ENCODE data around the gene SMU1.
A peak's percentile ranks its signal among the peaks of the same experiment; 100 is the strongest.

Gene SMU1

DNA sequence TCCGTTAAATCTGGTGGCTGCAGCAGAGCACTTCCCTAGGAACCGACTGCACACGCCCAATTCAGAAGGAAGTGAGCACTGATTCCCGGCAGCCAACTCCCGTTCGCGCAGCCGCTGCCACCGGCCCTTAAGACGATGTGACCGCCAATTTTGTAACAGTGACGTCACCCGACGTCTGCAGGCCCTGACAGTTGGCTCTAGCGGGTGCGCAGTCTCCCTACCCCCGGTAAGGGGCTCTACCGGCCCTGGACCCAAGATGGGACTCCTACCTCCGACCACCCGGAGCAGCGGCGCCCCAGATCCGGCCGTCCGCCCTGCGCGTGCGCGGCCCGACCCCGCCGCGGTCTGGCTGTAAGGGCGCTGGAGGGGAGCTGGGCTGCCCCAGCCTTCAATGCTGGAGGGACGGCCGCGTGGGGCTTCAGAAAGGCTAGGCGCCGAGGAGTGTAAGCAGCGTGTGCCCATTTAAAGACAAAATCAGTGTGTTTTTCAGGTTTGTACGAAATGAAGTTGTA lies 32.3 kb downstream of the SMU1 start:
- 0 out of 2 replicates have a peak, but pooled peaks have one; percentile 27 for TF ChIP-seq SIN3A (IDR thresholded peaks at IDR 0.05; ENCODE audit: borderline replicate concordance, insufficient read depth, low read length)
- TF ChIP-seq FOXP2 (optimal IDR thresholded peaks at IDR 0.05; ENCODE audit: borderline replicate concordance, extremely low read depth, extremely low read length, insufficient read depth), result peak; percentile 49
- TF ChIP-seq TAF1 (IDR thresholded peaks at IDR 0.05; ENCODE audit: borderline replicate concordance, insufficient read depth, low read length), result no peak
- peak; percentile 25 for TF ChIP-seq POLR2AphosphoS5 (IDR thresholded peaks at IDR 0.05; ENCODE audit: low read depth, low read length)
- TF ChIP-seq, protein P1, sequence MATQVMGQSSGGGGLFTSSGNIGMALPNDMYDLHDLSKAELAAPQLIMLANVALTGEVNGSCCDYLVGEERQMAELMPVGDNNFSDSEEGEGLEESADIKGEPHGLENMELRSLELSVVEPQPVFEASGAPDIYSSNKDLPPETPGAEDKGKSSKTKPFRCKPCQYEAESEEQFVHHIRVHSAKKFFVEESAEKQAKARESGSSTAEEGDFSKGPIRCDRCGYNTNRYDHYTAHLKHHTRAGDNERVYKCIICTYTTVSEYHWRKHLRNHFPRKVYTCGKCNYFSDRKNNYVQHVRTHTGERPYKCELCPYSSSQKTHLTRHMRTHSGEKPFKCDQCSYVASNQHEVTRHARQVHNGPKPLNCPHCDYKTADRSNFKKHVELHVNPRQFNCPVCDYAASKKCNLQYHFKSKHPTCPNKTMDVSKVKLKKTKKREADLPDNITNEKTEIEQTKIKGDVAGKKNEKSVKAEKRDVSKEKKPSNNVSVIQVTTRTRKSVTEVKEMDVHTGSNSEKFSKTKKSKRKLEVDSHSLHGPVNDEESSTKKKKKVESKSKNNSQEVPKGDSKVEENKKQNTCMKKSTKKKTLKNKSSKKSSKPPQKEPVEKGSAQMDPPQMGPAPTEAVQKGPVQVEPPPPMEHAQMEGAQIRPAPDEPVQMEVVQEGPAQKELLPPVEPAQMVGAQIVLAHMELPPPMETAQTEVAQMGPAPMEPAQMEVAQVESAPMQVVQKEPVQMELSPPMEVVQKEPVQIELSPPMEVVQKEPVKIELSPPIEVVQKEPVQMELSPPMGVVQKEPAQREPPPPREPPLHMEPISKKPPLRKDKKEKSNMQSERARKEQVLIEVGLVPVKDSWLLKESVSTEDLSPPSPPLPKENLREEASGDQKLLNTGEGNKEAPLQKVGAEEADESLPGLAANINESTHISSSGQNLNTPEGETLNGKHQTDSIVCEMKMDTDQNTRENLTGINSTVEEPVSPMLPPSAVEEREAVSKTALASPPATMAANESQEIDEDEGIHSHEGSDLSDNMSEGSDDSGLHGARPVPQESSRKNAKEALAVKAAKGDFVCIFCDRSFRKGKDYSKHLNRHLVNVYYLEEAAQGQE (IDR thresholded peaks at IDR 0.05; ENCODE audit: insufficient read depth in 1 of 2, low read depth in 2 of 2, low read length in 2 of 2), result no peak

DNA sequence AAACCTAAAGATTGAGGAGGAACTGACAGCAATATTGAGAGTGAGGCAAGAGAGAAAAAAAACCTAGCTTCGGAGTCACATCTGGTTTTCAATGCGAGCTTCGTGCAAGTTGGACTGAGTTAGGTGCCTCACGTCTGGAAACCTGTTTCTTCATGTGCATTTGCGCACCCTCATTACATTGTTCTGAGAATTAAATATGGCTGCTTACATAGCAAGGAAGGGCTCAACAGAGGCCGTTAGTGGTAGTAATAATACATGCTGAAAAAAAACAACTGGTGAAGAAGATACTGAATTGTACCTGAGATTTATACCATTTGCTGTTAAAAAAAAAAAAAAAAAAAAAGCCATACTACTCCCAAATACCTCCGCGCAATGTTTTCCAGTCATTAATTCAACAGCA lies 32.8 kb downstream of the SMU1 start:
- no peak for TF ChIP-seq POLR2AphosphoS5 (IDR thresholded peaks at IDR 0.05; ENCODE audit: low read depth, low read length)
- no peak for TF ChIP-seq SIN3A (IDR thresholded peaks at IDR 0.05; ENCODE audit: borderline replicate concordance, insufficient read depth, low read length)
- no peak for TF ChIP-seq TAF1 (IDR thresholded peaks at IDR 0.05; ENCODE audit: borderline replicate concordance, insufficient read depth, low read length)
- TF ChIP-seq, protein P1 (IDR thresholded peaks at IDR 0.05; ENCODE audit: insufficient read depth in 1 of 2, low read depth in 2 of 2, low read length in 2 of 2), result no peak
- no peak for TF ChIP-seq FOXP2 (optimal IDR thresholded peaks at IDR 0.05; ENCODE audit: borderline replicate concordance, extremely low read depth, extremely low read length, insufficient read depth)

DNA sequence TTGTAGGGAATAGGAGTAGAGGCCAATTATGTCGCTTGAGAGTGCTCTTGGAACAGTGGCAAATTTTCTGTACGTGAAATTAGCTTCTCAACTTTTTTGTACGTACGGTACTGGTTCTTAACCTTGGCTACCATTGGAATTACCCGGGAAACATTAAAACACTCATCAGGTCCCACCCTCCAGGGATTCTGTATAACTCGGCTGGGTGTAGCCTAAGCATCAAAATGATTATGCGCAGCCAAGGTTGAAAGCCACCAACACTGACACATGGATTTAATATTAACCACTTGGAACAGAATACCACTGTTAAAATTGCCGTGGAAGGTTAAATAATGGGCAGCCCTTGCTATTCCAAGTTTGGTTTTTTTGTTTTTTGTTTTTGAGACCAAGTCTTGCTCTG lies 34.0 kb downstream of the SMU1 start:
- TF ChIP-seq TAF1 (IDR thresholded peaks at IDR 0.05; ENCODE audit: borderline replicate concordance, insufficient read depth, low read length) (no peak), SIN3A (IDR thresholded peaks at IDR 0.05; ENCODE audit: borderline replicate concordance, insufficient read depth, low read length) (no peak), POLR2AphosphoS5 (IDR thresholded peaks at IDR 0.05; ENCODE audit: low read depth, low read length) (no peak), FOXP2 (optimal IDR thresholded peaks at IDR 0.05; ENCODE audit: borderline replicate concordance, extremely low read depth, extremely low read length, insufficient read depth) (no peak)
- TF ChIP-seq, protein P1 (IDR thresholded peaks at IDR 0.05; ENCODE audit: insufficient read depth in 1 of 2, low read depth in 2 of 2, low read length in 2 of 2), result no peak

- TF ChIP-seq, protein P1 (IDR thresholded peaks at IDR 0.05; ENCODE audit: insufficient read depth in 1 of 2, low read depth in 2 of 2, low read length in 2 of 2), result no peak
- no peak for TF ChIP-seq TAF1 (IDR thresholded peaks at IDR 0.05; ENCODE audit: borderline replicate concordance, insufficient read depth, low read length)
- TF ChIP-seq POLR2AphosphoS5 (IDR thresholded peaks at IDR 0.05; ENCODE audit: low read depth, low read length), result no peak
- TF ChIP-seq FOXP2 (optimal IDR thresholded peaks at IDR 0.05; ENCODE audit: borderline replicate concordance, extremely low read depth, extremely low read length, insufficient read depth), result no peak
- no peak for TF ChIP-seq SIN3A (IDR thresholded peaks at IDR 0.05; ENCODE audit: borderline replicate concordance, insufficient read depth, low read length)
Observed at GRCh38 chr9:33041432-33042188, 34.9 kb downstream of the SMU1 start.

All from PFSK-1 (cell line).